ENCODE data around the gene GSTM4. TPM values are rescaled to one million over a fixed set of nuclear protein-coding genes. Genes with fewer than 3 reads are reported as not detected.

The GSTM4 gene
- total RNA-seq, 1 experiment from 2014 or later, result 24.6 TPM

DNA sequence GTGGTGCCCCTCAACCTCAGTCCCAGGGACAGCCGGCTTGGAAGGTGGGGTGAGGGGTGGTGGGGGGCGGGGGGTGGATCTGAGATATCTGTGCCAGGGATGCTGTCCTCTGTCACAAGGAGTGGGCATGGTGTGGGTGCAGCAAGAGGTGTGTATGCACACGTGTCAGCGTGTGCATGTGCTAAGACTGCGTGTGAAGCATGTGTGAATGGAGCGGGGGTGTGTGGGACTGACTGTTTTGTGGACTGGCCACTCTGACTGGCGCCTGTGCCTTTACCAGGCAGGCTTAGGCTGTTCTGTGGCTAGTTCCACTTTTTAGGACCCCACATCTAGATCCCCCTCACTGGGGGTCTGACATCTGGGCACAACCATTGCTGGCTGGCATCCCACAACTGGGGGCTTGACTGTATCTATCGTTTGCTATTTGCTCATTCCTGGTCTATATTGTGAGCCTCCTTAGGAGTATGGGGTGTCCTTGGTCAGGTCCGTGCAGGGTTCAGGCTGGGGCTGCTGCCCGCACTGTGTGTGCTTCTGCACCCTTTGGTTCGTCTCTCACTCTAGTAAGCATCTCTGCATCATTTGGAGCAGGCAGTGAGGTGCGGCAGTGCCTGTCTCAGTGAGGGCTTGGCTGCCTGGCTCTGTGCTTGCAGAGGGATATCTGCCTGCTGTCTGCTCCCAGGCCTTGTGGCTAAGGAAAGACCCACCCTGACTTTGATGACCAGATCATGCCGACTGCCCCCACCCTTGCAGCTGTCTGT lies 34.3 kb upstream of the GSTM4 start:
- no peak overlapping the region for H3T11ph ChIP-seq (ENCODE audit: low read length)
- H3K79me2 ChIP-seq (ENCODE audit: insufficient read depth, low read length), result peaks cover 6% of the 10 kb centered on the region; the same call in 1 of the 2 replicates
- no peaks in the 10 kb centered on the region for H3K27me3 ChIP-seq (ENCODE audit: insufficient read depth, low read length)
- H4K5ac ChIP-seq (ENCODE audit: insufficient read length, low read depth, low read length), result no peak overlapping the region
- H2BK12ac ChIP-seq (ENCODE audit: insufficient read length, low read depth, low read length), result no peak overlapping the region
- no peak overlapping the region for H2BK20ac ChIP-seq (ENCODE audit: low read depth, low read length, poor library complexity, severe bottlenecking)
- no peak overlapping the region for H2AFZ ChIP-seq (ENCODE audit: low read length)
- peaks cover 37 to 54% of the 10 kb centered on the region in 2 experiments for H3K4me1 Mint-ChIP-seq
- H2BK120ac ChIP-seq (ENCODE audit: low read depth, low read length, poor library complexity, severe bottlenecking), result no peak overlapping the region
- no CpG with 5 or more reads among the region's 13 CpGs for WGBS (ENCODE audit: extremely low coverage, insufficient read length, low lambda C conversion rate)
- H3K4me2 ChIP-seq (ENCODE audit: insufficient read depth, insufficient read length, low read length), result peak overlapping the region; percentile 97
- peak overlapping the region; percentile 42 for H3K9ac ChIP-seq (ENCODE audit: extremely low read depth, insufficient read length, low read length)
- no peak overlapping the region for H3K14ac ChIP-seq (ENCODE audit: insufficient read depth, low read length)
- TF ChIP-seq, protein P1, sequence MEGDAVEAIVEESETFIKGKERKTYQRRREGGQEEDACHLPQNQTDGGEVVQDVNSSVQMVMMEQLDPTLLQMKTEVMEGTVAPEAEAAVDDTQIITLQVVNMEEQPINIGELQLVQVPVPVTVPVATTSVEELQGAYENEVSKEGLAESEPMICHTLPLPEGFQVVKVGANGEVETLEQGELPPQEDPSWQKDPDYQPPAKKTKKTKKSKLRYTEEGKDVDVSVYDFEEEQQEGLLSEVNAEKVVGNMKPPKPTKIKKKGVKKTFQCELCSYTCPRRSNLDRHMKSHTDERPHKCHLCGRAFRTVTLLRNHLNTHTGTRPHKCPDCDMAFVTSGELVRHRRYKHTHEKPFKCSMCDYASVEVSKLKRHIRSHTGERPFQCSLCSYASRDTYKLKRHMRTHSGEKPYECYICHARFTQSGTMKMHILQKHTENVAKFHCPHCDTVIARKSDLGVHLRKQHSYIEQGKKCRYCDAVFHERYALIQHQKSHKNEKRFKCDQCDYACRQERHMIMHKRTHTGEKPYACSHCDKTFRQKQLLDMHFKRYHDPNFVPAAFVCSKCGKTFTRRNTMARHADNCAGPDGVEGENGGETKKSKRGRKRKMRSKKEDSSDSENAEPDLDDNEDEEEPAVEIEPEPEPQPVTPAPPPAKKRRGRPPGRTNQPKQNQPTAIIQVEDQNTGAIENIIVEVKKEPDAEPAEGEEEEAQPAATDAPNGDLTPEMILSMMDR (conservative IDR thresholded peaks at IDR 0.05), result no peak
- peaks cover 2% of the 10 kb centered on the region for H4K20me1 ChIP-seq (ENCODE audit: control insufficient read depth, insufficient read depth, insufficient read length)
- no peaks in the 10 kb centered on the region for H3K79me1 ChIP-seq (ENCODE audit: insufficient read depth, low read depth, low read length, poor library complexity, severe bottlenecking)
- no peak overlapping the region; a peak in 1 of 7 replicates for H3K27ac Mint-ChIP-seq
- no peak overlapping the region for H3K18ac ChIP-seq (ENCODE audit: insufficient read length, low read depth, low read length)
- H4K91ac ChIP-seq (ENCODE audit: insufficient read length, low read depth, low read length), result no peak overlapping the region
- H3K4me3 Mint-ChIP-seq, result peak overlapping the region; percentile 93 to 94
- H3K23ac ChIP-seq (ENCODE audit: insufficient read length, low read depth, low read length), result no peak overlapping the region
- H3K27ac ChIP-seq (ENCODE audit: insufficient read length, low read depth, low read length), result no peak overlapping the region
- no peaks in the 10 kb centered on the region; the same call in 1 of the 2 replicates for H3K4me1 ChIP-seq (ENCODE audit: insufficient read depth, low read length)
- H3K36me3 Mint-ChIP-seq (ENCODE audit: insufficient read depth in 1 of 3, low read depth in 3 of 3), result peaks cover 0 to 6% (median 5%) of the 10 kb centered on the region in 3 experiments; a peak in 4 of 7 replicates
- H3K56ac ChIP-seq (ENCODE audit: insufficient read length, low read depth, low read length), result no peak overlapping the region
- H3K9me3 ChIP-seq (ENCODE audit: control insufficient read depth, low read depth, low read length), result no peaks in the 10 kb centered on the region
- H4K8ac ChIP-seq (replicated peaks; ENCODE audit: insufficient read length, low read depth, low read length), result no peak overlapping the region
- H2BK5ac ChIP-seq (ENCODE audit: insufficient read length, low read length), result no peak overlapping the region
- no peak overlapping the region for H3K4ac ChIP-seq (ENCODE audit: low read depth, low read length)
- H3K23me2 ChIP-seq (ENCODE audit: insufficient read length, low read depth, low read length, poor library complexity, severe bottlenecking), result peaks cover 12% of the 10 kb centered on the region
- DNase-seq, result no peak
- no peak overlapping the region for H2AK5ac ChIP-seq (ENCODE audit: insufficient read length, low read length)
- H3K27me3 Mint-ChIP-seq (ENCODE audit: low read depth), result no peaks in the 10 kb centered on the region; the same call in 1 of the 2 replicates
- H3K9me3 Mint-ChIP-seq, result no peaks in the 10 kb centered on the region
- H2BK15ac ChIP-seq (ENCODE audit: low read depth, low read length), result no peak overlapping the region

Measured in H9 (cell line).